Left kidney (tissue), 2 donors: ENCODE results near the gene ZFAND2B. TPM values are rescaled to one million over a fixed set of nuclear protein-coding genes. Genes with fewer than 3 reads are reported as not detected.

Experiments used
- DNase-seq: peaks from one replicate; pipeline ENCODE4 v3.0.0-alpha.2; 2013
- polyA plus RNA-seq: library from polyadenylated mRNA; unstranded; fragments of 120-200 nt; gene quantifications from one replicate; pipeline ENCODE4 v1.2.1, GENCODE V29; 2013; ENCODE audit not compliant: insufficient read length

ZFAND2B gene
- polyA plus RNA-seq, 1 donor: 39.5 TPM

DNA sequence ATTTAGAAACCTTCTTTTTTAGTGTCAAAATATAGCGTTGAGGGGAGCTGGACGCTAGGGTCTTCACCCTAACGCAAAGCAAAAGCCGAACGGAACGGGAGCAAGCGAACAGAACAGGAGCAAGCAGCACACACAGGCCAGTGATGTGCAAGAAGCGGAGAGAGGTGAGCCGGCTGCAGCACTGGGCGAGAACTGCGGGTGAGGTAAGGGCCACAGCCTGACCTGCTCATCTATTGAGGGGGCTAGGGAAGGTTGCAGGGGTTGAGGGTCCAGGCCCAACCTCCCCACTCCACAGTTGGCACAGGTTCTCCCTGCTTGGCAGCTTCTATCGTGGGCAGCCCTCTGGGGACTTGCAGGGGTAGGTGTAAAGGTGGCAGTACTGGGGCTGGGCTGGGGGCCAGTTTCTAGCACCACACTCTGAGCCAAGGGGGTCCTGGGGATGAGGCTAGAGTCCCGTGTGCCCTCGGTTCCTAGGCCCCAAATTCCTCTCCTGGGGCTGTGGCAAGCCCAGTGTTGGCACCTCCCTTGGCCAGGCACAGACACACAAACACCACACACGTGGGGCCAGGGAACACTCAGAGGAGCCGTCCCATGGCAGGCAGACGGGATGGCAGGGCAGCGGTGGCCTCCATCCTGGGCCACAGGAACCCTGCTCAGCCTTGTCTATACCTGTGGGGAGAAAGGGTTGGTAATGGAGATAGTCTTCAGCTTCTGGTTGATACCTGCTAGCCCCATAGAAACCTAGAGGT lies 13.4 kb downstream of the ZFAND2B start:
- DNase-seq: no peak

DNA sequence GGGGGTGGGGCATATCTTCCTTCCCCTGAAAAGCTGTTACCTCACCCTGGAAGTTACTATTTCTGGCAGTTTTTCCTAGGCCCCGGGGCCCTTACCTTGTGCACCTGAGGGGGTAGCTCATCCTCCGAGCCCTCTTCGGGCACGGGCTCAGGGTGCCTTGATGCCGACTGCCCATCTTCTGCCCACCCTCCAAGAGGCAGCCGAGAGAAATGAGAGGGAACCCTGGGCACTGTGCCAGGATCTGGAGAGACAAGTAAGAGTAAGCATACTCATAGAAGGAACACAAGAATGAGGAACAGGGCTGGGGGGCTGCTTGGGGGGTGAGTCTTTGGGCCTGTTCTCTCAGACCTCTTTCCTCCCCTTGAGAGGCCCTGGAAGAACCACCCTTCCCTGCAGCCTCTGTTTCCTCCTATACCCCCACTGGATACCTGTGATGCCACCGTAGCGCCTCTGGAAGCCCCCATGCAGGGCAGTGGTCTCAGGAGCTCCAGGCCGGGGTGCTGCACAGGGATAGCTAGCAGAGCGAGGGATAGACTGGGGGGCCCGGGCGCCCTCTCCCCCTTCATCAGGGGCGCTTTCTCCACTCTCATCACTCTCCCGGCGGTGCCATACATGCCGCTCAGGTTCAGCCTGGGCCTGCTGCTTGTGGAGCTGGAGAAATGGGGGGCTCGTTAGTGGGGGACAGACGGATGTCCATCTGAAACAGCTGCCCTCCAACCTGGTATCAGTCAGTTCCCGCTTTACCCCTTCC lies 14.2 kb downstream of the ZFAND2B start:
- DNase-seq: no peak

DNA sequence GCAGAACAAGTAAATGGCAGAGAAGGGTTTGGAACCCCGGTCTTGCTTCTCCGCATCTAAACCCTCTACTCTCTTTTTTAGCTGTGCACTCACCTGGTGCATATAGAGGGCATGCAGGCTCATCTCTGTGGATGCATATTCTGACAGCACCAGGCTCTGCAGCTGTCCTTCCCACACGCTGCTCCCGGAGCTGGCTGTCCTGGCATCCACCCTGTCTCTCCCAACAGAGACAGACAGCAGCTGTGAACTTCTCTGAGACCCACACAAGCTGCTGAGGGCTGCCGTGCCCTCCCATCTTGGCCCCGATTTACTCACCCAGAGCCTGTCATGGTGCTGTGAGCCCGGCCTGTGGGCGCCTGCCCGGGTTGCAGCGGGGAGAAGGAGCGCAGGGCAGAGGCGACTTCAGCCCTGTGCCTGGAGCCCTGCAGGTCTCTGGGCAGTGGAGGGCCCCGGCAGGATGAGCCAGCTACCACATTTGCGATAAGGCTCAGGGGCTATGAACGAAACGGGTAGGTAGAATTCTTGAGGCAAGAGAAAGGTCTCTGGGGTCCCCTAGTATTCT lies 15.5 kb downstream of the ZFAND2B start:
- no peak for DNase-seq

DNA sequence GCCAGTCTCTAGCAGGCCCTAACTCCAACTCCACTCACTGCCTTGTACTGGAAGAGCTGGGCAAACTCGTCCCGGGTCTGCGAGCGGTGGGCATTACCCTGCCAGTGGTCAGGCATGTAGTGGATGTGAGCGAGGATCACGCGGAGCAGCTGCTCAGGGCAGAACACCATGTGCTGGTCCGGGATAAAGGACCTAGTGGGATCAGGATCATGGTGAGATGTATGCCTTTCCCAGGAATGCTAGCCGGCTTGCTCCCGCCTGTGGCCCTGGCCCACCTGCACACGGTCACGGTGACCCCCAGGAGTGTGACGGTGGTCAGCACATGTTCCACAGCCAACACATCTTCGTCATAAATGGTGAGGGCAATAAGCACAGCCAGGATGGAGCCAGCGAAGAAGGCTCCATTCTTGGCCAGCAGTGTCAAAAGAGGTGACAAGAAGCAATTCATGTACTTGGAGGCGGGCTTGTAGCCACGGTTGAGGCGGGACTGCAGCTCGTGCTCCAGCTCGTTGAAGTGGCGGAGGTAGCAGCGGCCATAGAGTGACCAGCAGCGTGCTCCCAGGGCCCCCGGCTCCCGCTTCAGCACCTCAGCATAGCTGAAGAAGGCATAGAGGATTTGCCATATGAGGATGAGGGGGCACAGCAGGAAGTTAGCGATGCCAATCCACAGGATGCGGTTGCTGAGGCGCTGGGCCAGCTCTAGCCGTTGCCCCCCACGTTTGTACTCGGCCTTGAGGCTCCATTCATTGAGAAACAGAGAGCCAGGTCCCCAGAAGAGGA lies 17.4 kb downstream of the ZFAND2B start:
- DNase-seq: no peak

DNA sequence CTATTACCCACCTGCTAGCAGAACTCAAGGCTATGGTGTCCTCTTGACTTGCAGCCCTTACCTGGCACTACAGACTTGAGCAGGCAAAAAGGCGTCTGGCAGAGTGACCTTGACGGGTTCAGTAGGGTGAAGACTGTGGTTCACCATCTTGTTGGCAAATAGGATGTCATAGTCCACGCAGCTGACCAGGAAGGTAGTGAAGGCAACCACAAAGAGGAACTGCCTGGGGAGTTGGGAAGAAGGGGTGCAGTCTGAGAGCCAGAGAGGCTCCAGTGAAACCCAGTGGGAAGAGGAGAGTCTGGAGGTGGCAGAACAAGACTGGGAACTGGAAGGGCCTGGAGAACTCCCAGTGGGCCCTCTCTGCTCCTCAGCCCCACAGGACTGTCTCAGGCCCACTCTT lies 18.8 kb downstream of the ZFAND2B start:
- no peak for DNase-seq

DNA sequence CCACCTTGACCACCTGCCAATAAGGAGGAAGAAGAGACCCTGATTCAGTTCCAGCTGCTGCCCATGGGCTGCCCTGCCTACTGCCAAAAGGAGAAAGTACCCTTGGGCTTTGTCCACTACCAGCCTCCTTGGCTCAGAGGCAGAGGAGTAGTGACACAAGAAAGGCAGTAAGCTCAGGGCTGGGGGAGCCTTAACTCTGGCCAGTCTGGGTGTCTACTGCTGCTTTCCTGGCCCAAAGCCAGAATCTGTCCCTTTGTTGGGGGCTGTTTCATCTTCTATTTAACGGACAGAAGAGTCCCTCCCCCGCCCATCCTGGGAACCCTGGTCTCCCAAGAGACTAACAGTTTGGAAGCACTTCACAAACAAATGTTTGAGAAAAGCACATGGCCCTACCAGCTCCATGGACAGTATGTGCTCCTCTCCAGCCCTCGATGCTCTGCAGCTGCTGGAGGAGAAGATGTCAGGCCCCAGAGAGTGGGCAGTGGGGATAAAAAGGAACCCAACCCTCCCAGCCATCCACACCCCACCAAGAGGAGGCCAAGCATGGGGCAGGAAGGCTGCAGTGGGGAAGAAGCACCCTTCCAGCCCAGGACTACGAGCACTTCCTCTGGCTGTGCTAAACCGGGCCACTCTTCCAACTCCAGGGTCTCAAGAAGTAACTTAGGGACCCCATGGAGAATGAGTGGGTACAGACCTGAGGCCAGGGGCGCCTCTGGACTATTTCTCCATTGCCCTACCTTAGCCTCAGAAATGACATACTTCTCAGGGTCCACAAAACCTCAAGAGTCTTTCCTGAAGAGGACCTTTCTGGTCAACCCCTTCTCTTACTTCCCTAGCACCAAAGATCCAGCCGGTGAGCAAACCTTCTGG lies 21.7 kb downstream of the ZFAND2B start:
- no peak for DNase-seq

DNA sequence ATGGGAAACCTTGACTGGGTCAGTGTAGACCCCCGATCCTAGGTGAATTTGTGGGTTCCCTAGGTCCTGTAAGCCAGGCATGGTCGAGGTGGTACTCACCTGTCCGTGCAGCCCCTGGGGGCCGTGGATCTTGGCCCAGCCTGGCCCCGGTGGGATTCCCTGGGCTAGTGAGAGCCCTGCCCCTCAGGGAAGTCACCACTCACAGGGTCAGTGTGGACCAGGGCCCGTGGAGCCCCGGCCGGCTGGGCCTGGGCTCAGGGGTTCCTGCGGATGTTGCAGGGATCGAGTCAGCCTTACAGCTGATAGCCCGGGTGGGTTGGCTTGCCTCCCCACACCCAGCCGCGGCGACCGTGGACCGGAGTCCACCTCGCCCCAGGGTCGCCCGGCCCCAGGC lies 22.3 kb downstream of the ZFAND2B start:
- DNase-seq: no peak

DNA sequence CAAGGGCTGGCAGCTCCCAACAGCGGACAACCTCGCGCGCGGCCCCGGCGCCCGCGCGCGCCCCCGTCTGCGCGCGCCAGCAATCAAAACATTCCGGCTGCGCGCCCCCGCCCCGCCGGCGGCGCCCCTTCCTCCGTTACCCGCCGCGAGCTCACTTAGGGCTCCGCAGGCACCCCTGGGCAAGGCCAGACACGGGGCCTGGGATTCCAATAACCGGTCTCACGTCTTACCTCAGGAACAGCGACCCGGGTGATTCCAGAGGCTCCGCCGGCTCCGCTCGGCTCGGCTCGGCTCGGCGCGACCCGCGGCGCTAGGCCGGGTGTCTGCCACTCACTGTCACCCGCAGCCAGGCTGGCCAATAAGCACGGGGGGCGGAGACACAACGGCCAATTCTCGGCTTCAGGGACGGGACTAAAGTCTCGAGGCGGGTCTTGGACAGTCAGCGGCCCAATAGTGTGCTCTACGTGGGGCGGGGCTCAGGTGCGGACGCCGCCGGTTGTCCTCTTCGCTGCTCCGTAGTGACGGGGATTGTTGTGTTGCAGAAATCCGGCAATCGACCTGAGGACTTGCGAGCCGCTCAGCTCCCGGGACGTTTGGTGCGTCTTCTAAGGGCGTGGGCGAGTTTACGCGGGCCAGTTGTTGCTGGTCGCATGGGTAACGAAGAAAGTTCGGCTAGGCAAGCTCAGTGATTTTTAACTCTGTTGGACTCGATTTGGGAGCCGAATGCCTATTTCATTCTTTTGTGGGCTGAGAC lies 22.9 kb downstream of the ZFAND2B start, which contains the start of the genes ANKZF1 and ATG9A:
TSS of gene ANKZF1 (plus strand) at position 502 of the 754 bp plus-strand sequence. CDS start 452 bp downstream, outside the sequence.
TSS of gene ATG9A (minus strand) at position 332 of the 754 bp plus-strand sequence. CDS start 1,612 bp downstream, outside the sequence.
- peak; percentile 99 for DNase-seq

DNA sequence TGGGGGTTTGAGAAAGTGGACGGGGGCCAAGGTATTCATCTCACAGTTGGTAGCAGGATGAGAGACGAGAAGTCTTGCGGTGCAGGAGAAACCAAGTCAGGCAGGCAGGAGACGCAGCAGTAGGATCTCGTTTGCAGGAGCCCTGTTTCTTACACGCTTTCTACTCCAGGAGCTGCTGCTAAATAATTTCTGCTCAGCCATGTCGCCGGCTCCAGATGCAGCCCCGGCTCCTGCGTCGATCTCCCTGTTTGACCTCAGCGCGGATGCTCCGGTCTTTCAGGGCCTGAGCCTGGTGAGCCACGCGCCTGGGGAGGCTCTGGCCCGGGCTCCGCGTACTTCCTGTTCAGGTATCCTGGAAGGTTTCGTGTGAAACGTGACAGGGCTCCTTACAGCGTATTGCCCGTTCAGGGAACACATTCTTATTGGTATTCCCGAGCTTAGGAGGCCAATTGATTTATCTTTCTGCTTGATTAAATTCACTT lies 23.5 kb downstream of the ZFAND2B start:
- no peak for DNase-seq

DNA sequence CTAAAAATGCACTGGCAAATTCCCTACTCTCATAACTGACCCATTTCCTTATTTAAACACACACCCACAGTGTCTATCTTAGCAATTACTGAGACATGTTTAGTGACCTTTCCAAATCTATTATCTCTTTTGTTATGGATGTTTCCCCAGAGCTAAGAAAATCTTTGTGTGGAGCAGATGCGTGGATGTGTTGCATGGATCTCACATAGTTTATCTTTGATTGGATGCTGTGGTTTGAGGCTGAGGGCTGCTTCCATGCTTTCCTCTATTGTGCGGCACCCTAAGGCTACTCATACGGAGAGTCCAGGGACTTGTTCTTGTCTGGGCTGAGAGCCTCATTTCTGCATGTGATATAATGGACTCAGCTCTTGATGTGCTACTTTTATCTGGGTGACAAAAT lies 27.7 kb downstream of the ZFAND2B start:
- DNase-seq: no peak

DNA sequence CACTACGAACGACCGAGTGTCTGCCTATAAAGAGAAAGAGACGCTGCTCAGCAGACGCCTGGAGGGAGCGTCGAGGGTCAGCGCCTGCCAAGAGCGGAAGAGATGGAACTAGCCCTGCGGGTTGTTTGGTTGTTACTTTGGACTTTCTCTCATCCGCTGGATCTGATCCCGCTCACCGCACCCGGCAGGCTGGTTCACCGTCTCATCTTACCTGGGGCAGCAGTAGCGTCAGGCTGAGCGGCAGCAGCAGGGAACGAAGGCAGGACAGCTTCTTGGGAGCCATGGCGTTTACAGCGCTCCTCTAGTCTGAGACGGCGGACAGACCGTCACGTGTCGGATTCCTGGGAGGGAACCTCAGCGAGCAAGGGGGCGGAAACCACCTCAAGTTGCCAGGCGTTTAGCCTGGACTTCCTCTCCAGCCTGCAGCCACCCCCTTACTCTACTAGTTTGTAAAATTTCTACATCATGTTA lies 36.7 kb downstream of the ZFAND2B start:
- no peak for DNase-seq

DNA sequence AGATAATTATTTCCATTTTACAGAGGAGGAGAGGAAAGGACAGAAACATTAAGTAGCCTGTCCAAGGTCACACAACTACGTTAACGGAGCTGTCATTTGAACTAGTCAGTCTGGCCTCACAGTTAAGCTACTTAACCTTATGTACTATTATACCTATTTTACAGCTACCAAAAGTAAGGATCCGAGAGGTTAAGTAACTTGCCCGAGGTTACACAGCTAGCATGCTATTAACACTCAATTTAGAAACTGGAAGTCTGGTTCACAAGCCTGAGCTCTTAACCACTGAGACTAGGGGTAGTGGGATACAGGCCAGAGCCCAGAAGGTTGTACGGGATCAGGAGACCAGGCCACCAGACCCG lies 38.2 kb downstream of the ZFAND2B start:
- no peak for DNase-seq

DNA sequence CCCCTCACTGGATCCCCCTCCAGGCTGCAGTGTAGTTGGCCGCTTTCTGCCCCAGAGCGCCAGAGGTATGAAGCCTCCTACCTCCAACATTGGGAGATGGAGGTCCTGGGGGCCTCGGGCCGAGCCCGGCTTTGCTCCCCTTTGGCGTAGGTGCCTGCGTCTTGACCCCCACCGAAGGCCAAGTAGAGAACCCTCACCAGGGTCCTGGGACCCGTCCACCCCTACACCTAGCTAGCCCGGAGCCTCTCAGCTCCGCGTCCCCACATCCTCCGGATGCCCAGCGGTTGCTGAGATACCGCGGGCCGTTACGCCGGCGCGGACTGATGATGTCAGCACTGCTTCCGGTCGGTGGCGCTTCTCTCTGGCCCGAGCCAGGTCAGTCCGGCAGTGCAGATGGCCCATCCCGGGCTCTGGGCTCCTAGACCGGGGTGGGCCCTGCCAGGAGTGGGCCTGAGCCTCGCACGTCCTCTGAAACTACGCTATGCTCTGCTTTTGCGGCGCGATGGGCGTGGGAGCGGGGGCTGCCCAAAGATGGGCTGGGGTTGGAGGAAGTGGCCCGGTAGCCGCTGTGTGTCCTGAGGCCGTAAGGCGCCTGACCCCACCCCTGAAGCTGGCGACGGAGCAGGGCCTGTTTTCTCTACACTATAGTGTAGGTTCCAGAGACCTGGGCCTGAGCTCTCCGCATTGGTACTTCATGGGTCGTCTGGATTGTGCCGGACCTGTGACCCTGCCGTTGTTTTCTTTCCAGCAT lies 38.7 kb downstream of the ZFAND2B start, which contains the start of the genes GLB1L and STK16:
TSS of gene GLB1L (minus strand) at position 297 of the 751 bp plus-strand sequence. CDS start 1,871 bp downstream, outside the sequence.
TSS of gene STK16 (plus strand) at position 332 of the 751 bp plus-strand sequence. CDS start 521 bp downstream, outside the sequence.
- peak; percentile 93 for DNase-seq

DNA sequence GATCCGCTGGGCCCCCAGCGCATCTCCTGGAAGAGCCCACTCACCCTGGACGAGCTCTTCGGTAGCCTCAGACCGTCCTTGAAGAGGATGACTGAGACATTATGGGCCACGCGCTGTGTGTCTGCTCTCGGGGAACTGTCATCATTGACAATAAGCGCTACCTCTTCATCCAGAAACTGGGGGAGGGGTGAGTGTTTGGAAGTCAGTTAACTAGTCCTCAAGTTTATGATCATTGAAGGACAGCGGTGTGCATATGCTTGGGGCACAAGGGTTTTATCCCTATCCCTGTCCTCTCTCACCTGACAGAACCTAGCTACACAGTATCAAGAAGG lies 39.3 kb downstream of the ZFAND2B start:
- no peak for DNase-seq

DNA sequence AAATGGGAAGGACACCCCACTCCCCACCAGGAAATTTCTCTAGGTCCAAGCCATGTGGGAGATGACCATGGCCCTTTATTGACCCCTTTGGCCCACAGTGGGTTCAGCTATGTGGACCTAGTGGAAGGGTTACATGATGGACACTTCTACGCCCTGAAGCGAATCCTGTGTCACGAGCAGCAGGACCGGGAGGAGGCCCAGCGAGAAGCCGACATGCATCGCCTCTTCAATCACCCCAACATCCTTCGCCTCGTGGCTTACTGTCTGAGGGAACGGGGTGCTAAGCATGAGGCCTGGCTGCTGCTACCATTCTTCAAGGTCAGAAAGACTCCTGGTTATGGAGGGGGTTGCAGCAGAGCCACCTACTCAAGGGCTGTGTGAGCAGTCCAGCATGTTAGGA lies 40.0 kb downstream of the ZFAND2B start:
- no peak for DNase-seq

DNA sequence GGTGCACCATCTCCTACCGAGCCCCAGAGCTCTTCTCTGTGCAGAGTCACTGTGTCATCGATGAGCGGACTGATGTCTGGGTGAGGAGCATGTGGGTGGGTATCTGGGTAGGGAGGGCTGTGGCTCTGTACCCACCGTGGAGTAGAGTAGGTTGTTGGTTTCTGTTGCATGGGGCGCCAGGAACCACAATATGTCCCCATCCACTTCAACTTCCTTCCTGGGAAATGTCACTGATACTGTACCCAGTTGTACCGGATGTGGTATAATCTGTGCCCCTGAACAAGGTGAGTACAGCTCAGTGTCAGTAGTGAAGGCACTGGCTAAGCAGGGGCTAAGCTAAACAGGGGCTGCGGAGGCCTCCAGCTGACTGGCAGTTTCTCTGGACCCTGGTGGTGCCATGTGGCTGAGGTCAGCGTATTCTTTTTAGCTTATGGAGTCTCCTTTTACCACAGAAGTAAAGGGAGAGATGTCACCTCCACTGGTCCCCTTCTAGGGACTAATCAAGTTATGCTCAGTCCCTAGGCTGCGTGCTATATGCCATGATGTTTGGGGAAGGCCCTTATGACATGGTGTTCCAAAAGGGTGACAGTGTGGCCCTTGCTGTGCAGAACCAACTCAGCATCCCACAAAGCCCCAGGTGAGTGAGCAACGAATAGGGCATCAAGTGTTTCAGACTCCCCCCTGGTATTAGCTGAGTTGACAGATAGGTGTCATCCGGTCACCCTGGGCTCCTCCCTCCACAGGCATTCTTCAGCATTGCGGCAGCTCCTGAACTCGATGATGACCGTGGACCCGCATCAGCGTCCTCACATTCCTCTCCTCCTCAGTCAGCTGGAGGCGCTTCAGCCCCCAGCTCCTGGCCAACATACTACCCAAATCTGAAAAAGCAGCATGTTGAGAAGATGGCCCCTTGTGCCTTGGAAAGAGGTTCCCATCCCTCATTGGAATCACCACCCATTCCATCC lies 41.4 kb downstream of the ZFAND2B start:
- no peak for DNase-seq

DNA sequence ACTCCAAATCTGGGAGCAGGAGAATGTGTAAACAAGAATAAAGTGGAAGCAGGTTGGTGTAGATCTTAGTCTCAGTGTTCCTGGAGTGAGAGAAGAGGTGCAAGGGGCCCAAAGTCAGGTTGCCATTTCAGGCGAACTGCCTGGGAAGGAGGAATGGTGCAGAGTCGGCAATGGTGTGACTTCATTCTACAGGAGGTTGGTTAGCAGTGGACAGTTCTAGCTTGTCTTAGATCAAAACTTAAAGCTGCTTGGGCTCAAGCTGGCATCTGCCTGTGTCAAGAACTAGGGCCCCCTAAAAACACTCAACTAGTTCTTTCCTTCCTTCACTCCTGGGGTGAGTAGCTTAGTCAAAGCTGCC lies 42.2 kb downstream of the ZFAND2B start:
- no peak for DNase-seq
